Parathyroid adenoma (tissue), 2 donors: ENCODE data around the gene DPPA4.

Experiments
- H2AFZ ChIP-seq: fragments of 300-600 bp; sonication (generic); one replicate; pipeline ENCODE4 v1.7.0; 2017; ENCODE audit warnings: antibody characterized with exemption, mild to moderate bottlenecking
- H3K27ac ChIP-seq: fragments of 300-600 bp; sonication (generic); one replicate; pipeline ENCODE4 v1.7.0; 2017
- H3K27me3 ChIP-seq: fragments of 300-600 bp; sonication (generic); one replicate; pipeline ENCODE4 v1.7.0; 2017; ENCODE audit warnings: low read length; ENCODE audit not compliant: control insufficient read depth, insufficient read depth
- H3K36me3 ChIP-seq: fragments of 300-600 bp; sonication (generic); one replicate; pipeline ENCODE4 v1.7.0; 2017; ENCODE audit warnings: low read length; ENCODE audit not compliant: control insufficient read depth, insufficient read depth
- H3K4me1 ChIP-seq: fragments of 300-600 bp; sonication (generic); one replicate; pipeline ENCODE4 v1.7.0; 2017; ENCODE audit warnings: control low read depth
- H3K4me2 ChIP-seq: fragments of 300-600 bp; sonication (generic); one replicate; pipeline ENCODE4 v1.7.0; 2017; ENCODE audit warnings: low read length
- H3K4me3 ChIP-seq: fragments of 300-600 bp; sonication (generic); one replicate; pipeline ENCODE4 v1.7.0; 2017; ENCODE audit warnings: low read depth, low read length
- H3K79me2 ChIP-seq: fragments of 300-600 bp; sonication (generic); one replicate; pipeline ENCODE4 v1.7.0; 2017; ENCODE audit warnings: control low read depth
- H3K9ac ChIP-seq: fragments of 300-600 bp; sonication (generic); one replicate; pipeline ENCODE4 v1.7.0; 2017; ENCODE audit warnings: mild to moderate bottlenecking
- H3K9me3 ChIP-seq: fragments of 300-600 bp; sonication (generic); one replicate; pipeline ENCODE4 v1.7.0; 2017; ENCODE audit warnings: low read length; ENCODE audit not compliant: control insufficient read depth
- TF ChIP-seq, protein P1 (sequence below): fragments of 300-600 bp; sonication (generic); IDR thresholded peaks from one replicate; pipeline ENCODE4 v1.7.0; 2017; ENCODE audit warnings: antibody characterized with exemption, mild to moderate bottlenecking
- donor health status: primary hyperparathyroidism.

The DPPA4 gene

DNA sequence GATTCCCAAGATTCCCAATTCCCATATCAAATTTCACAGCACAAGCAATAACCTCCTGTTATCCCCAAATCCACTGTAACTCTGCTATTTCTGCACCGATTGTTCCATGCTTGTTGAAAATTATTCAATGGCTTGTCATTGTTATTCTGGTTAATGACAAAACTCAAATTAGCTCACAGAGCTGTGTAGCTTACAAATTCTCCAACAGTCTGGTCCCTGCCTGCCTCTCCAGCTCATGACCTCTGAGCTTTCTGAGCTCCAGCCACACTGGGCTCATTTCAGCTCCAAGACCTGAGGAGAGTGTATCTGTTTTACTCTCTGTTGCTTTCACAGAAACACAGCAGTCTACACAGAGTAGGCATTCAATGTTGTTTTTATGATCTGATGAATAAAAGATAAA lies 24.3 kb downstream of the DPPA4 start:
- Histone ChIP-seq H2AFZ (no peak overlapping the region), H3K9ac (no peak overlapping the region), H3K4me3 (no peak overlapping the region), H3K79me2 (no peaks in the 10 kb centered on the region), H3K36me3 (no peaks in the 10 kb centered on the region), H3K4me1 (no peaks in the 10 kb centered on the region), H3K9me3 (no peaks in the 10 kb centered on the region), H3K27ac (no peak overlapping the region), H3K4me2 (no peak overlapping the region), H3K27me3 (no peaks in the 10 kb centered on the region)
- TF ChIP-seq, protein P1, sequence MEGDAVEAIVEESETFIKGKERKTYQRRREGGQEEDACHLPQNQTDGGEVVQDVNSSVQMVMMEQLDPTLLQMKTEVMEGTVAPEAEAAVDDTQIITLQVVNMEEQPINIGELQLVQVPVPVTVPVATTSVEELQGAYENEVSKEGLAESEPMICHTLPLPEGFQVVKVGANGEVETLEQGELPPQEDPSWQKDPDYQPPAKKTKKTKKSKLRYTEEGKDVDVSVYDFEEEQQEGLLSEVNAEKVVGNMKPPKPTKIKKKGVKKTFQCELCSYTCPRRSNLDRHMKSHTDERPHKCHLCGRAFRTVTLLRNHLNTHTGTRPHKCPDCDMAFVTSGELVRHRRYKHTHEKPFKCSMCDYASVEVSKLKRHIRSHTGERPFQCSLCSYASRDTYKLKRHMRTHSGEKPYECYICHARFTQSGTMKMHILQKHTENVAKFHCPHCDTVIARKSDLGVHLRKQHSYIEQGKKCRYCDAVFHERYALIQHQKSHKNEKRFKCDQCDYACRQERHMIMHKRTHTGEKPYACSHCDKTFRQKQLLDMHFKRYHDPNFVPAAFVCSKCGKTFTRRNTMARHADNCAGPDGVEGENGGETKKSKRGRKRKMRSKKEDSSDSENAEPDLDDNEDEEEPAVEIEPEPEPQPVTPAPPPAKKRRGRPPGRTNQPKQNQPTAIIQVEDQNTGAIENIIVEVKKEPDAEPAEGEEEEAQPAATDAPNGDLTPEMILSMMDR: no peak

DNA sequence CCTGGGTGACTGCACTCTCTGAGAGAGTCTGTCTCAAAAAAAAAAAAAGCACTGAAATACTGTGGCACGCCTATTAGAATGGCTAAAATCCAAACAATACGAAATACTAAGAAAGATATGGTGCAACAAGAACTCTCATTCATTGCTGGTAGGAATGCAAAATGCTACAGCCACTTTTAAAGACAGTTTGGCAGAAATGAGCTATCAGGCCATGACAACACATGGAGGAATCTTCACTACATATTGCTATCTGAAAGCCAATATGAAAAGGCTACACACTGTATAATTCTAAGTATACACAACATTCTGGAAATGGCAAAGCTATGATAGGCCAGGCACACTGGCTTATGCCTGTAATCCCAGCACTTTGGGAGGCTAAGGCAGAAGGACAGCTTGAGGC lies 39.9 kb downstream of the DPPA4 start:
- no peak overlapping the region for H3K4me2 ChIP-seq
- TF ChIP-seq, protein P1: no peak

DNA sequence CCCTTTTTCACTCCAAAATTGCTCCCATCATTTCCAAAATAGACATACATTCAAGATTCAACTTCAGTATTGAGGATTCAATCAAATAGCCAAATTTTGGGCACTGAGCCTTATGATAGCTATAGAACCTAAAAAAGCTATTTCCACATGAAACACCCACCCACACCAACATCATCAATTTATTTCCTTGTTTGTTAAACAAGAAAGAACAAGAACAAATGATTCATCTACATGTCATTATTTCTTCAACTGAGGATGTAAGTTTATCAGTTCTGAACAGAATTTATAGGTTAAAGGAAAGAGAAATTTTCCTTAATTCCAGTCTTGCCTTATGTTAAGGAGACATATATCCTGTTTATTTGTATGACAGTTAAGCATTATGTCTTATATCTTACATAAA lies 53.3 kb downstream of the DPPA4 start:
- H3K4me3 ChIP-seq: no peak overlapping the region
- TF ChIP-seq, protein P1: no peak
- no peaks in the 10 kb centered on the region for H3K27me3 ChIP-seq
- H3K79me2 ChIP-seq: no peaks in the 10 kb centered on the region
- H3K4me1 ChIP-seq: no peaks in the 10 kb centered on the region
- no peak overlapping the region for H3K4me2 ChIP-seq
- no peak overlapping the region for H3K9ac ChIP-seq
- no peak overlapping the region for H3K27ac ChIP-seq
- no peak overlapping the region for H2AFZ ChIP-seq
- H3K36me3 ChIP-seq: no peaks in the 10 kb centered on the region
- H3K9me3 ChIP-seq: no peaks in the 10 kb centered on the region

More for the DNA sequence above, 39.9 kb downstream of the DPPA4 start:
- no peak overlapping the region for H3K9ac ChIP-seq
- H2AFZ ChIP-seq: no peak overlapping the region
- H3K4me3 ChIP-seq: no peak overlapping the region
- H3K27ac ChIP-seq: no peak overlapping the region
- H3K4me1 ChIP-seq: no peaks in the 10 kb centered on the region
- H3K36me3 ChIP-seq: no peaks in the 10 kb centered on the region
- no peaks in the 10 kb centered on the region for H3K79me2 ChIP-seq
- H3K9me3 ChIP-seq: no peaks in the 10 kb centered on the region
- H3K27me3 ChIP-seq: no peaks in the 10 kb centered on the region

DNA sequence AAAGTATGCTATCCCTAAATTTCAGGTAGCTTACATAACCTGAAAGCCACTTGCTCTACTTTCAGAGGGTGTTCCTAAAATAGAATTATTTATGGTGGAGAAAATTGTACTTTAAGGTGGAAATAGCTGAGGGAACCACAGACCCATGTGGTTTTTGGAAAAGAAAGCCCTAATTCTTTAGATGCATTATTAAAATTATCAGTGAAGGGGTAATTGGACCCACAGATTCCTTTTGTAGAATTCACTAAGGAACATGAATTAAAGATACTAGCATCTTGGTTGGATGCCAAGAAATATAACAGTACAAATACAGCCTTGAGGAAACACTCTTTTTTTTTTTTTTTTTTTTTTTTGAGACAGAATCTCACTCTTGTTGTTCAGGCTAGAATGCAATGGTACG lies 58.8 kb downstream of the DPPA4 start:
- no peak overlapping the region for H2AFZ ChIP-seq
- H3K4me1 ChIP-seq: no peaks in the 10 kb centered on the region
- no peak overlapping the region for H3K4me2 ChIP-seq
- H3K79me2 ChIP-seq: no peaks in the 10 kb centered on the region
- H3K9ac ChIP-seq: no peak overlapping the region
- TF ChIP-seq, protein P1: no peak
- no peak overlapping the region for H3K27ac ChIP-seq
- no peaks in the 10 kb centered on the region for H3K36me3 ChIP-seq
- no peak overlapping the region for H3K4me3 ChIP-seq
- H3K27me3 ChIP-seq: no peaks in the 10 kb centered on the region
- H3K9me3 ChIP-seq: no peaks in the 10 kb centered on the region

DNA sequence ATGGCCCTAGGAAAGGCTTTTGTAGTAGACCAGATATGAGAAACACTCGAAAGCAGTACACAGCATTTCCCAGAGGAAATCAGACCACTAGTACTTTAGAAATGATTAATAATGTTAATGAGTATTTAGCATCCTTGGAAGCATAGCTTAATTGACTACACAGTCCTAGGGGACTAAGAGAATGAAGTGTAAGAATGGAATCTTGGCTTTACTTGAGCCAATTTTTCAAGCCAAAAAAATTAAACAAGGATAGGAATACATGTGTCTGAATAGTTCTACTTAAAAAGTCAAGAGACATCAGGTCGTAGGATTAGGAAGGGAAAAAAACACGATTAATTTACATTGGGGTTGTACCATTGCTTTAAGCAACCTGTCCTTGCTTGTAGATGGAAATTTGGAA lies 59.2 kb downstream of the DPPA4 start:
- H3K9ac ChIP-seq: no peak overlapping the region
- no peaks in the 10 kb centered on the region for H3K27me3 ChIP-seq
- no peaks in the 10 kb centered on the region for H3K9me3 ChIP-seq
- no peaks in the 10 kb centered on the region for H3K36me3 ChIP-seq
- no peaks in the 10 kb centered on the region for H3K79me2 ChIP-seq
- H3K4me3 ChIP-seq: no peak overlapping the region
- no peak overlapping the region for H3K4me2 ChIP-seq
- TF ChIP-seq, protein P1: no peak
- no peak overlapping the region for H2AFZ ChIP-seq
- H3K27ac ChIP-seq: no peak overlapping the region
- H3K4me1 ChIP-seq: no peaks in the 10 kb centered on the region
